GM18870 (cell line): ENCODE measurements around the gene SLC26A11.

Experiments used
- ATAC-seq: cut with Tn5 transposase; IDR thresholded peaks from one replicate; pipeline ENCODE4 v1.9.1; 2021; ENCODE audit warnings: moderate library complexity; ENCODE audit not compliant: unreplicated experiment

The SLC26A11 gene

GRCh38 chr17:80220054-80220735, at the start of gene SLC26A11, which contains the start of gene SGSH:
SLC26A11 (plus strand) TSS chr17:80220427; CDS start chr17:80221561, 1,134 bp downstream.
SGSH (minus strand) TSS chr17:80220333; CDS start chr17:80220313, 20 bp downstream.
- no peak for ATAC-seq

- ATAC-seq: no peak
These were observed 48.5 kb upstream of the SLC26A11 start for GRCh38 chr17:80171681-80172080.

- no peak for ATAC-seq
These were observed 47.1 kb upstream of the SLC26A11 start for GRCh38 chr17:80173126-80173525.

GRCh38 chr17:80173916-80174315, 46.3 kb upstream of the SLC26A11 start:
- ATAC-seq: no peak

GRCh38 chr17:80176757-80177156, 43.5 kb upstream of the SLC26A11 start:
- no peak for ATAC-seq

GRCh38 chr17:80177986-80178595, 42.1 kb upstream of the SLC26A11 start:
- ATAC-seq: no peak

- no peak for ATAC-seq
These were observed 40.0 kb upstream of the SLC26A11 start for GRCh38 chr17:80180192-80180591.

GRCh38 chr17:80181431-80181830, 38.8 kb upstream of the SLC26A11 start:
- ATAC-seq: no peak

GRCh38 chr17:80182118-80182844, 37.9 kb upstream of the SLC26A11 start:
- no peak for ATAC-seq

- no peak for ATAC-seq
These were observed 37.4 kb upstream of the SLC26A11 start for GRCh38 chr17:80182845-80183223.

GRCh38 chr17:80183581-80184422, 36.4 kb upstream of the SLC26A11 start:
- no peak for ATAC-seq

- ATAC-seq: no peak
These were observed 35.9 kb upstream of the SLC26A11 start for GRCh38 chr17:80184423-80184714.

GRCh38 chr17:80185968-80186367, 34.3 kb upstream of the SLC26A11 start:
- no peak for ATAC-seq

- ATAC-seq: no peak
These were observed 33.1 kb upstream of the SLC26A11 start for GRCh38 chr17:80187090-80187489.

GRCh38 chr17:80187515-80187941, 32.7 kb upstream of the SLC26A11 start:
- ATAC-seq: no peak

- no peak for ATAC-seq
These were observed 30.6 kb upstream of the SLC26A11 start for GRCh38 chr17:80189611-80190010.

GRCh38 chr17:80190716-80191115, 29.5 kb upstream of the SLC26A11 start:
- no peak for ATAC-seq

GRCh38 chr17:80191192-80191591, 29.0 kb upstream of the SLC26A11 start:
- ATAC-seq: no peak

- ATAC-seq: no peak
These were observed 28.2 kb upstream of the SLC26A11 start for GRCh38 chr17:80191865-80192661.

- ATAC-seq: no peak
These were observed 25.1 kb upstream of the SLC26A11 start for GRCh38 chr17:80195141-80195540.
